Measurements from ENCODE around the gene TGM4.
A peak's percentile ranks its signal among the peaks of the same experiment; 100 is the strongest.
"Not testable (repeated sequence)": the region's sequence is repeated elsewhere in the genome, so short reads cannot be mapped to it uniquely, and the experiment has no call there.

Gene TGM4

DNA sequence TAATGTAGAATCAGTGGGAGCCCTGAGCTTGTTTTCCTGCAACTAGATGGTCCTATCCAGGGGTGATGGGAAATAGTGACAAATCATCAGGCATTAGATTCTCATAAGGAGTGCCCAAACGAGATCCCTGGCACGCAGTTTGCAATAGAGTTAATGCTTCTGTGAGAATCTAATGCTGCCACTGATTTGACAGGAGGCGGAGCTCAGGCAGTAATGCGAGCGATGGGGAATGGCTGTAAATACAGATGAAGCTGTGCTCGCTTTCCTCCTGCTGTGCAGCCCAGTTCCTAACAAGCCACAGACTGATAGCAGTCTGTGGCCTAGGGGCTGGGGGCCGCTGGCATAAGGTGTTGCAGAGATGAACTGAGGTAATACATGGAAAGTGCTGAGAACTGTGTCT is 41.0 kb upstream of the TGM4 start:
- H3K27ac Mint-ChIP-seq, result no peak overlapping the region
- H3K27me3 Mint-ChIP-seq (ENCODE audit: low read depth, poor library complexity), result no peaks in the 10 kb centered on the region
- H3K4me3 Mint-ChIP-seq, result no peak overlapping the region
- H3K4me1 Mint-ChIP-seq, result no peaks in the 10 kb centered on the region
- peaks cover 18% of the 10 kb centered on the region for H3K9me3 Mint-ChIP-seq
- DNase-seq, result no peak
- TF ChIP-seq, protein P1, sequence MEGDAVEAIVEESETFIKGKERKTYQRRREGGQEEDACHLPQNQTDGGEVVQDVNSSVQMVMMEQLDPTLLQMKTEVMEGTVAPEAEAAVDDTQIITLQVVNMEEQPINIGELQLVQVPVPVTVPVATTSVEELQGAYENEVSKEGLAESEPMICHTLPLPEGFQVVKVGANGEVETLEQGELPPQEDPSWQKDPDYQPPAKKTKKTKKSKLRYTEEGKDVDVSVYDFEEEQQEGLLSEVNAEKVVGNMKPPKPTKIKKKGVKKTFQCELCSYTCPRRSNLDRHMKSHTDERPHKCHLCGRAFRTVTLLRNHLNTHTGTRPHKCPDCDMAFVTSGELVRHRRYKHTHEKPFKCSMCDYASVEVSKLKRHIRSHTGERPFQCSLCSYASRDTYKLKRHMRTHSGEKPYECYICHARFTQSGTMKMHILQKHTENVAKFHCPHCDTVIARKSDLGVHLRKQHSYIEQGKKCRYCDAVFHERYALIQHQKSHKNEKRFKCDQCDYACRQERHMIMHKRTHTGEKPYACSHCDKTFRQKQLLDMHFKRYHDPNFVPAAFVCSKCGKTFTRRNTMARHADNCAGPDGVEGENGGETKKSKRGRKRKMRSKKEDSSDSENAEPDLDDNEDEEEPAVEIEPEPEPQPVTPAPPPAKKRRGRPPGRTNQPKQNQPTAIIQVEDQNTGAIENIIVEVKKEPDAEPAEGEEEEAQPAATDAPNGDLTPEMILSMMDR (IDR thresholded peaks at IDR 0.05), result no peak
- H3K36me3 Mint-ChIP-seq (ENCODE audit: low read depth), result peaks cover 76% of the 10 kb centered on the region

DNA sequence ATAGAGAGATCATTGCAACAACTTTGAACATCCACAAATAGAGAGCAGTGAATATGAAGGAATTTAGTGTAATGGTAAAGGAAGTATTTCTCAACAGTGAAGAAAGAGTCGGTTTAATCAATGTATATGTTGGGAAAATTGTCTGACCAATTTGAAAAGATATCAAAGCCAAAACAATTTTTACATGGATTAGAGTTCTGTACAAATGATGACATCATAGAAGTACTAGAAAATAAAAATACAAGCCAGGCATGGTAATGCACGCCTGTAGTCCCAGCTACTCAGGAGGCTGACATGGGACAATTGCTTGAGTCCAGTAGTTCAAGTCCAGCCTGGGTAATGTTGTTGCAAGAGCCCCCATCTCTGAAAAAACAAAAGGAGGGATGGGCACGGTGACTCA is 38.7 kb upstream of the TGM4 start:
- Mint-ChIP-seq H3K4me3 (no peak overlapping the region), H3K27ac (no peak overlapping the region), H3K27me3 (ENCODE audit: low read depth, poor library complexity) (no peaks in the 10 kb centered on the region), H3K4me1 (no peaks in the 10 kb centered on the region), H3K9me3 (peaks cover 18% of the 10 kb centered on the region), H3K36me3 (ENCODE audit: low read depth) (peaks cover 75% of the 10 kb centered on the region)
- no peak for DNase-seq
- TF ChIP-seq, protein P1 (IDR thresholded peaks at IDR 0.05), result no peak

DNA sequence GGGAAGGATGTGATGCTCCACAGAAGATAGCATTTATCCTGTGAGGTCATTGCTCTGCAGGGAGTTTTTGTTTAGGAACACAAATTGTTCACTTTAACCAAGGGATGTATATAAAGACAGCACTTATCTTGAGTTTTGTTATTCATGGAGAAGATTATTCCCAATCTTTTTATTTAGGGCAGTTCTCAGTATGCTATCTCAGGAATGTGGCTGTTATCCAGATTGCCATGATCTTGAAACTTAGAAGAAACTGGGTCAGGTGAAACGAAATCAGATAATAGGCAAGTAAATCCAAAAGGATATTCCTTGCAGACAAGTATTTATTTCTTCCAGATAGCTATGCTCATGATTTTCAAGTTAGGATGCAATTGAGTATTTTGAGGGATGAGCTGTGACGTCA is 32.0 kb upstream of the TGM4 start:
- Mint-ChIP-seq H3K4me3 (no peak overlapping the region), H3K36me3 (ENCODE audit: low read depth) (peaks cover 77% of the 10 kb centered on the region), H3K27me3 (ENCODE audit: low read depth, poor library complexity) (no peaks in the 10 kb centered on the region), H3K27ac (no peak overlapping the region), H3K4me1 (no peaks in the 10 kb centered on the region), H3K9me3 (peaks cover under 1% of the 10 kb centered on the region)
- TF ChIP-seq, protein P1 (IDR thresholded peaks at IDR 0.05), result no peak
- no peak for DNase-seq

DNA sequence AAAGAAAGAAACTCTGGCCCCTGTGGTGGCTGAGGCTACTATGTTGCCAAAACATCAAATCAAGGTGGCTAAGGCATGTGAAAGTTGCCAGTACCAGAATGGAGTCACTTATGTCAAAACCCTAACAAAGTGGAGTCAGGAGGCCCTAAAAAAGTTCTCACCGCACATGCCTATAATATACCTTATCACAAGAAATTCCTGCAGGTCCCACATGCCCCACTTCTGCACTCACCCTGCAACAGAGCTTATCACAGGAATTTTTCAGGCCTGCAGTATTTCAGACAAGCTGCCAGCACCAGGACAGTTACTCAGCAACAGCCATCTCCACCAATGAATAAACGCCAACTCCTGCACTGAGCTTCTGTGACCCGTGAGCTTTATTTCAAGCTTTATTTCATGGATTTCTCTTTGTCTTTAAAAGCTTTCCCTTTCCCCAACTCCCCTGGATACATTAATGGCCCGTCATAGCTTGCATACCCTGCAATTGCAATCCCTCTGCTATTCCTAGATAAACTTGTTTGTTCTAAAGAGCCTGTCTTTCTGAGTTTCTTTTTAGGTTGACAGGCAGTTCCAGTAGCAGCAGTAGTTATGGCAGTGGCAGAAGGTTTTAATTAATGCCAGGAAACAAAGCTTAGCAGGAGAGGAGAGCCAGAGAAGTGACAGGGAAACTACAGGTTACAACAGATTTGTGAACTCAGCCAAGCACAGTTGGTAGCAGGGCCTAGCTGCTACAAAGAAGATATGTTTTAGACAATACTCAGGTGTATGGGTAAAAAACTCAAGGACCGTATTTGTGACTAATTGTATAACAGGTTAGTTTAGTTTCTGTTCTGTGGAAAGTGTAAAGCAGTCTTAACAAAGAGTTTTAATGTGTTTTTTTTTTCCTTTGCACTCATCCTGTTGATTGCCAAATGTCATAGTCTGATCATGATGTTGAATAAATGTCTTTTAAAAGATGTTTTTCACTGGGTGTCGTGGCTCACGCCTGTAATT is 28.6 kb upstream of the TGM4 start:
- DNase-seq, result no peak
- H3K36me3 Mint-ChIP-seq (ENCODE audit: low read depth), result peaks cover 51% of the 10 kb centered on the region
- H3K4me1 Mint-ChIP-seq, result no peaks in the 10 kb centered on the region
- no peak overlapping the region for H3K4me3 Mint-ChIP-seq
- TF ChIP-seq, protein P1 (IDR thresholded peaks at IDR 0.05), result no peak
- H3K27me3 Mint-ChIP-seq (ENCODE audit: low read depth, poor library complexity), result no peaks in the 10 kb centered on the region
- no peaks in the 10 kb centered on the region for H3K9me3 Mint-ChIP-seq
- peak overlapping the region; percentile 52 for H3K27ac Mint-ChIP-seq

DNA sequence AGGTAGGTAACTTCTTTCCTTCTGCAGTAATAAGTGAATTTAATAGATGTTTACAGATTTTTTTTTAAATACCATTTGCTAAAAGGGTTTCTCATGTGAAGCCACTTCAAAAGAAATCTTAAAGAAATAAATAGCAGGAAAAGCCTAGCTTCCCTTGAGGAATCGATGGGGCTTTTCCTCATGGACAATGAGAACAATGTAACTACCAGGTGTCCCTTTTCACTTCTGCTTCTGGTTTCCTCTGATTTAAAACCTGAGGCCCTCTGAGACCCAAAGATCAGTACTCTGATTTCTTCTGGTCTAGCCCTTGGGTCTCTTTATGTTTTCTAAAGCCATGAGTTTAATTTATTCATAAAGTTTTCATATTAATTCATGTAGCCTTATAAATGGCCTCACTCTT is 25.8 kb upstream of the TGM4 start:
- Mint-ChIP-seq H3K4me3 (no peak overlapping the region), H3K36me3 (ENCODE audit: low read depth) (peaks cover 27% of the 10 kb centered on the region), H3K27me3 (ENCODE audit: low read depth, poor library complexity) (no peaks in the 10 kb centered on the region), H3K9me3 (no peaks in the 10 kb centered on the region), H3K4me1 (no peaks in the 10 kb centered on the region), H3K27ac (no peak overlapping the region)
- TF ChIP-seq, protein P1 (IDR thresholded peaks at IDR 0.05), result no peak
- DNase-seq, result no peak

DNA sequence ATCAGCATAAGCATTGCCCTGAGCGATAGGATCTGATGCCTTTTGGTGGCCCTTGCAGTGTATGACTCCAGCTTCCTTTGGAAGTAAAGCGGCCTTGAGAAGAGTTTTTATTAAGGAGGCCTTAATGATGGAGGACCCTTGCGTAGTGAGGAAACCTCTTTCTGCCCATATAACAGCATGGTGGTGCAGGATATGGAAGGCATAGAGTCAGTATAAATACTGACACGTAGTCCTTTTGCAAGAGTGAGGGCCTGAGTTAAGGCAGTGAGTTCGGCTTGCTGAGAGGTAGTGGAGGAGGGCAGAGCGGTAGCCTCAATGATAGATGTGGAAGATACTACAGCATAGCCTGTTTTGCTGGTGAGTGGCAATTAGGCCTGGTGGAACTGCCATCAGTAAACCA is 17.7 kb upstream of the TGM4 start:
- H3K27ac Mint-ChIP-seq; H3K4me3 Mint-ChIP-seq; DNase-seq; H3K4me1 Mint-ChIP-seq; H3K36me3 Mint-ChIP-seq (ENCODE audit: low read depth); H3K27me3 Mint-ChIP-seq (ENCODE audit: low read depth, poor library complexity); H3K9me3 Mint-ChIP-seq: not testable (repeated sequence)

Data from nephron progenitor cell (in vitro differentiated cells).